Retinal pigment epithelial cell (primary cell): ENCODE measurements around the gene MYBBP1A.

Experiments used
- DNase-seq: peaks from one replicate; pipeline ENCODE4 v3.0.0-alpha.2; 2010; ENCODE audit warnings: low read depth
- H3K4me3 ChIP-seq: 2 replicates; pipeline ENCODE4 v1.5.1; 2011; ENCODE audit warnings: mild to moderate bottlenecking, low read length, control low read depth, moderate library complexity
- TF ChIP-seq, protein P1 (sequence below): conservative IDR thresholded peaks from 2 replicates; pipeline ENCODE4 v1.5.1; 2011; ENCODE audit warnings: low read depth, low read length, control low read depth, inconsistent platforms

Gene MYBBP1A

DNA sequence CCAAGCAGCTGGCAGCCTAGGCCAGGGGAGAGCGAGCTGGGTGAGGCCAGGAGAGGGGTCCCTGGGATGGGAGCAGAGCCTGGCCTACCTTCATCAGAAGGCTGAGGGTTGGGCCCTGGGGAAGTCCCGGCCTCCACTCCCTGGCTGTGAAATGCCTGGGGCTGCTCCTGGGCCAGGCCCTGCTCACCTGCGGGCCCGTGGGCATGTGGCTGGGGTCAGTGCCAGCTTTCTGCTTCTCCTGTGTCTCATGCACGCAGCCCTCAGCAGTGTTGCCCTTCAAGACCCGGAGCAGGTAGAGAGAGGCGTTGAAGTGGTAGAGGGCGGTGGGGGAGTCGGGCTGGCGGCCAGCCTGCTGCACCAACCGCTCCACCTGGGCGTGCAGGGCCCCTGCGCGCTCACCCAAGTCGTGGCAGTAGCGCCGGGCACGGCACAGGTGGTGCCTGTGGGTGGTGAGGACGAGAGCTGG is 12.4 kb downstream of the MYBBP1A start:
- H3K4me3 ChIP-seq = no peak overlapping the region
- TF ChIP-seq, protein P1, sequence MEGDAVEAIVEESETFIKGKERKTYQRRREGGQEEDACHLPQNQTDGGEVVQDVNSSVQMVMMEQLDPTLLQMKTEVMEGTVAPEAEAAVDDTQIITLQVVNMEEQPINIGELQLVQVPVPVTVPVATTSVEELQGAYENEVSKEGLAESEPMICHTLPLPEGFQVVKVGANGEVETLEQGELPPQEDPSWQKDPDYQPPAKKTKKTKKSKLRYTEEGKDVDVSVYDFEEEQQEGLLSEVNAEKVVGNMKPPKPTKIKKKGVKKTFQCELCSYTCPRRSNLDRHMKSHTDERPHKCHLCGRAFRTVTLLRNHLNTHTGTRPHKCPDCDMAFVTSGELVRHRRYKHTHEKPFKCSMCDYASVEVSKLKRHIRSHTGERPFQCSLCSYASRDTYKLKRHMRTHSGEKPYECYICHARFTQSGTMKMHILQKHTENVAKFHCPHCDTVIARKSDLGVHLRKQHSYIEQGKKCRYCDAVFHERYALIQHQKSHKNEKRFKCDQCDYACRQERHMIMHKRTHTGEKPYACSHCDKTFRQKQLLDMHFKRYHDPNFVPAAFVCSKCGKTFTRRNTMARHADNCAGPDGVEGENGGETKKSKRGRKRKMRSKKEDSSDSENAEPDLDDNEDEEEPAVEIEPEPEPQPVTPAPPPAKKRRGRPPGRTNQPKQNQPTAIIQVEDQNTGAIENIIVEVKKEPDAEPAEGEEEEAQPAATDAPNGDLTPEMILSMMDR = no peak
- no peak for DNase-seq

DNA sequence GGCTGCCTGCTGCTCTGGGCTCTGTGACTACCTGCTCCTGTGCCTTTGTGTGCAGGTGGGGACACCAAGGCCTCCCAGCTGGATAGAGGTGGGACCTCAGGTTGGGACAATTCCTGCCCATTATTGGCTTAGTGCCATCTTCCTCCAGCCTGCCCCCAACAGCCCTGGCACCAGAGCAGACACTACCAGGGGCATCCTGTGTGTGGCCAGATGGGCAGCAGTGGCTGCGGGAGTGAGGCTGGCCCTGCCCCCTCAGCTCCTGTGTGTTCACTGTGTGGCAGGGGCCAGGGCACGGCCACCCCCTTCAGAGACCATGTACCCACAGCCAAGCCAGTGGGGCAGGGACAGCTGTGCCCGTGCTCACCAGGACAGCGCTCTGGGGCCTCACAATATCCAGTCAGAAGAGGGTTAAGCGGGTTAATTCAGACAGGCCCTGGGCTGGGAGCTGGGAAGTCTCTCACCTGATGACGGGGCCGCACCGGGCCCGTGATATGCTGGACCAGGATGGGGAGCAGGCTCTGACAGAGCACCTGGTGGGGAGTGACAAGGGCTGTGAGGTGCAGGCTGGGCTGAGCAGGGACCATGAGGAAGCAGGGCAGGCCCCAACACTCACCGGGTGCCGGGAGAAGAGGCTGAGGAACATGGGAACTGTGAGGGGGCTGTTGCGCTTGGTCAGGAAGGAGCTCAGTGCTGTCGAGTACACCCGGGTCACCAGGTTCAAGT is 13.0 kb downstream of the MYBBP1A start:
- H3K4me3 ChIP-seq = no peak overlapping the region
- TF ChIP-seq, protein P1 = no peak
- DNase-seq = no peak

DNA sequence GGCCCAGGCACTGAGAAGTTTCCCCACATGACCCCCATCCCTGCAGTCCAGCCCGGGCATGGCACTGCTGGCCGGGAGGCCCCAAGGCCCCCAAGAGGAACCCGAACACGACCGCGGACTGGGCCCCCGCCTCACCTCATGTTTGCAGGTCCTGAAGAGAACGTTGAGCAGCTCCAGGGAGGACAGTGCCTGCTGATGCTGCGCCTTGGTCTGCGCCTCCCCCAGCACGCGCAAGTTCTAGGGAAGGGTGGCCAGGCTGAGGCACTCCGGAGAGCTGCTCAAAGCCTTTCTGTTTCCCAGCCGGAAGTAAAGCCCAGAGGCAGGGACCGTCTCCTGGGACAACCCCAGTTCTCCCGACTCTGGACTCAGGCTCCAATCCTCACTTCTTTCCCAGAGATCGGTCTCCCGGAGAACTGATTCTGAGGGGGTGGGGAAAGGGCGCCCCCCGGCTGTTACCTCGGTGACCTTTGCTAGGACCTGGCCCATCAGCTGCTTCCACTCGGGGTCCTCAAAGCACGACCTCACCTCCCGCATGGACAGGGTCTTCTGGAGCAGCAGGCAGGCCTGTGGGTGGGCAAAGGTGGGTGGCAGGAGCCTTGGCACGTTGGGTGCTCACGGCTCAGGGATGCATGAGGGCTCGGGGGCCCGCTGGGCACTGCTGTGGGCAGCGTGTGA is 13.7 kb downstream of the MYBBP1A start:
- H3K4me3 ChIP-seq = no peak overlapping the region
- TF ChIP-seq, protein P1 = peak; percentile 17
- DNase-seq = no peak

DNA sequence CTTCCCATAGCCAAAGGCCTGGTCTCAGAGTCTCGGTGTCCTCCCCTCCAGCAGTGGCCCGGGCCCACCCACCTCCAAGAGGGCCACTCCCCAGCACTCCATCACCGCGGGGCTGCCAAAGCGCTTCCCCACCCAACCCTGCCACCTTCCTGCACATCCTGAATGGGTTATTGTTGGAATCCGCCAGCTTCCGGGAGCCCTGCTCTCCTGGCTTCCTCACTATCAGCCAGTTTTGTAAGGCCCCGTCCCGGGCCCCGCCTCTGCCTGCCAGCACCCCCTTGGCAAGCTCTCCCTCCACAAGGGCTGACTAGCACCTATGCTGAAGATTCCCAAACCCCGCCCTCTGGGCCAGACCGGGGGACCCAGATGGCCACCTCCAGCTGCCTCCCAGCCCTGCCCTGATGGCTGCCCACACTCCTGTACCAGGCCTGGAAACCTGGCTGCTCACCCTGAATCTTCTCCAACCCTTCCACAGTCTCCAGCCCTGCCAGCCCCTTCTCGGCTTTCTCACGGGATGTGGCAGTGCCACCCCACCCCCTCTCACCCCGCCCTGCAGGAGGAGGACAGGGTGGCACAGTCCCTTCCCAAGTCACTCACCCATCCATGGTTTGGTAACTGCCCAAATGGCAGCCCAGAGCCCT is 14.4 kb downstream of the MYBBP1A start:
- TF ChIP-seq, protein P1 = no peak
- no peak for DNase-seq
- H3K4me3 ChIP-seq = no peak overlapping the region

DNA sequence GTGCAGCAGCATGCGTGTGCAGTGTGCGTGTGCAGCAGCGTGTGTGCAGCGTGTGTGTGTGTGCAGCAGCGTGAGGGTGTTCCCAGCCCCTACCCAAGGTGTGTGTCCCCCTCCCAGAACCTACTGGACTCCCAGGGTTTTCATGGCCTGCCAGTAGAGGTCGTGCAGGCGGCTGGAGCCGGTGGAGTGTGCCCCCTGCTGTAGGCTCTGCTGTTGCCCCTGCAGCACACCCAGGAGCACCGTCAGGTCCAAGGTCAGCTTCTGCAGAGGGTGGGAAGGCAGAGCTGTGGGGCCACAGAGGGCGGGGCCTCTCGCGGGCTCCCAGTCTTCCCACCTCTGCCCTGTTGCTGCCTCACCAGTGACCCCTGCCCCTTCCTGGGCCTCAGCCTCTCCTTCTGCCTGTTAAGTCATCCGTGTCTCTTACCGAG is 14.9 kb downstream of the MYBBP1A start:
- H3K4me3 ChIP-seq = no peak overlapping the region
- TF ChIP-seq, protein P1 = peak; percentile 64
- no peak for DNase-seq

DNA sequence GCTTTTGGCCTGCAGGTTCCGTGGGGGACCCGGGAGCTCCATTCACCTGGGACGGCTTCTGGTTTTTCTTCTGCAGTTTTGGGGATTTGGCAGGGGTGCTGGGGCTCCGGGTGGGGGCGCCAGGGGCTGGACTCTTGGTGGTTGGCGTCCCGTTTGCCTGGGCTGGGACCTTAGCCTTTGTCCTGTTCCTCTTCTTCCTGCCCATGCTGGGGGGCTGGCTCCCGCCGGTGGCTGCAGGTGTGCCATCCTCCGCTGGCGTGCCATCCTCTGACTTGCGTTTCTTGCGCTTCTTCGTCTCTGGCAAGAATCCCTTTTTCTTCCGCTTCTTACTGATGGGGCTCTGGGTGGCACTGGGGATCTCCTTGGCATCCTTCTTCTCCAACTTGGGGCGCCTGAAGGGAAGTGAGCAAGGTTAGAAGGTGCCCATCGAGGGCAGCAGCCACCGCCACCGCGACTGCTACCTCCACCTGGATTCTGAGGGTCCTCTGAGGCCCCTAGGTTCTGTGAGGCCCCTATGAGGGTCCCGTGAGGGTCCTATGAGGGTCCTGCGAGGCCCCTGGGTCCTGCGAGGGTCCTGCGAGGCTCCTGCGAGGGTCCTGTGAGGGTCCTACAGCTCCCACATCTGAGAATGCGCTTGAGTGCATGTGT is 15.5 kb downstream of the MYBBP1A start:
- TF ChIP-seq, protein P1 = no peak
- no peak overlapping the region for H3K4me3 ChIP-seq
- DNase-seq = no peak
